ENCODE measurements around the gene TRIM26. TPM values are rescaled to one million over a fixed set of nuclear protein-coding genes. Genes with fewer than 3 reads are reported as not detected.

Gene TRIM26
- total and polyA plus RNA-seq, 2 of the 8 experiments (the other 6 are each of a cell fraction or from before 2014, with no cell fraction given) = 21.5 to 32.3 TPM

DNA sequence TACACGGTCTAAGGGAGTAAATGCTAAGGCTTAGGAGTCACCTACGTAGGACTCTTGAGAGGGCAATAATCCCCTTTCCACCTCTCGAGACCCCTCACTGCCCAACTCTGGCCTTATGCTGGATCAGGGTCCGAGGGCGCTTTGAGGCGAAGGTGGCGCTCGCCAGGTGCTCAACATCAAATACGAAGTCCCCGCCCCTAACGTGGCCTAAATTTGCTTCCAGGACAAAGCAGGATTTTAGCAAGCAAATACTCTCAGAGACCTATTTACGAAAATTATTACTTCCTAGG lies 406 bp upstream of the TRIM26 start:
- H3K14ac ChIP-seq (ENCODE audit: insufficient read length) = no peak overlapping the region
- H3K27ac ChIP-seq (ENCODE audit: low read depth, low read length) = peak overlapping the region; percentile 65; the same call in 1 of the 2 replicates
- H4K8ac ChIP-seq (ENCODE audit: extremely low read depth, insufficient read depth, low read length) = peak overlapping the region; percentile 88; the same call in 1 of the 2 replicates
- no peak for FAIRE-seq
- H3K23ac ChIP-seq (ENCODE audit: insufficient read length) = no peak overlapping the region
- H3K4me2 ChIP-seq (ENCODE audit: insufficient read depth in 1 of 2, low read depth in 2 of 2, low read length in 2 of 2) = peak overlapping the region; percentile 80 to 86
- H3K4ac ChIP-seq (replicated peaks; ENCODE audit: insufficient read length, low read depth, low read length) = peak overlapping the region; percentile 36
- peak overlapping the region; percentile 75; the same call in 1 of the 2 replicates for H2BK12ac ChIP-seq (ENCODE audit: low read depth, low read length)
- 6% methylated on average over 12 of the region's 12 CpGs; no CpG with 5 or more reads in 1 of the 2 experiments for WGBS, 2 experiments (ENCODE audit: extremely low coverage in 1 of 2, insufficient coverage in 1 of 2, insufficient read length in 1 of 2, insufficient replicate concordance in 2 of 2, low coverage in 1 of 2, low lambda C conversion rate in 2 of 2, missing lambda C conversion rate in 1 of 2)
- ChIA-PET CTCF (ENCODE audit: partially characterized antibody) (interaction anchor here (0.6 to 1.6 kb wide), 5 partner anchors 14 to 1211 kb away, joined by 3 to 4 read pairs (median 3); no protein-coding TSS in a partner anchor), POLR2A (ENCODE audit: partially characterized antibody) (interaction anchor here (0.8 to 2.1 kb wide), 12 partner anchors 13 to 588 kb away, joined by 3 to 17 read pairs (median 4); partner anchors contain the start of genes PPP1R11 and TRIM39)
- peaks cover 2 to 7% (median 5%) of the 10 kb centered on the region in 4 experiments; a peak in 4 of 7 replicates for H3K4me1 ChIP-seq (replicated peaks in 1 of 4; ENCODE audit: control insufficient read depth in 3 of 4, insufficient read depth in 4 of 4, low read length in 3 of 4)
- peak overlapping the region; percentile 6 for H2BK120ac ChIP-seq (replicated peaks; ENCODE audit: low read depth, low read length)
- peak overlapping the region; percentile 92; the same call in 1 of the 2 replicates for H2BK15ac ChIP-seq (ENCODE audit: low read length)
- peak overlapping the region; percentile 27 for H4K5ac ChIP-seq (ENCODE audit: insufficient read length, low read depth, low read length)
- H2BK20ac ChIP-seq (ENCODE audit: low read length) = 0 out of 2 replicates have a peak overlapping the region, but pooled peaks have one; percentile 61
- no peak overlapping the region for H2AK5ac ChIP-seq (ENCODE audit: low read depth, low read length)
- peak overlapping the region; percentile 92 for H4K91ac ChIP-seq (replicated peaks; ENCODE audit: insufficient read length, low read length)
- peak overlapping the region; percentile 9 for H3K56ac ChIP-seq (replicated peaks; ENCODE audit: insufficient read length, low read depth, low read length)
- H3K9ac ChIP-seq (replicated peaks in 1 of 4; ENCODE audit: extremely low read depth in 1 of 4, low read depth in 3 of 4, low read length in 3 of 4) = peak overlapping the region in 3 of 4 experiments; percentile 59 to 87 (median 65); a peak in 5 of 7 replicates
- TF ChIP-seq HDAC2 (IDR thresholded peaks at IDR 0.05; ENCODE audit: borderline replicate concordance in 1 of 2, low read depth in 2 of 2, low read length in 2 of 2) = no peak
- TF ChIP-seq, protein P1, sequence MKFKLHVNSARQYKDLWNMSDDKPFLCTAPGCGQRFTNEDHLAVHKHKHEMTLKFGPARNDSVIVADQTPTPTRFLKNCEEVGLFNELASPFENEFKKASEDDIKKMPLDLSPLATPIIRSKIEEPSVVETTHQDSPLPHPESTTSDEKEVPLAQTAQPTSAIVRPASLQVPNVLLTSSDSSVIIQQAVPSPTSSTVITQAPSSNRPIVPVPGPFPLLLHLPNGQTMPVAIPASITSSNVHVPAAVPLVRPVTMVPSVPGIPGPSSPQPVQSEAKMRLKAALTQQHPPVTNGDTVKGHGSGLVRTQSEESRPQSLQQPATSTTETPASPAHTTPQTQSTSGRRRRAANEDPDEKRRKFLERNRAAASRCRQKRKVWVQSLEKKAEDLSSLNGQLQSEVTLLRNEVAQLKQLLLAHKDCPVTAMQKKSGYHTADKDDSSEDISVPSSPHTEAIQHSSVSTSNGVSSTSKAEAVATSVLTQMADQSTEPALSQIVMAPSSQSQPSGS (IDR thresholded peaks at IDR 0.05; ENCODE audit: low read length) = peak; percentile 34; the same call in 1 of the 2 replicates
- TF ChIP-seq, protein P2, sequence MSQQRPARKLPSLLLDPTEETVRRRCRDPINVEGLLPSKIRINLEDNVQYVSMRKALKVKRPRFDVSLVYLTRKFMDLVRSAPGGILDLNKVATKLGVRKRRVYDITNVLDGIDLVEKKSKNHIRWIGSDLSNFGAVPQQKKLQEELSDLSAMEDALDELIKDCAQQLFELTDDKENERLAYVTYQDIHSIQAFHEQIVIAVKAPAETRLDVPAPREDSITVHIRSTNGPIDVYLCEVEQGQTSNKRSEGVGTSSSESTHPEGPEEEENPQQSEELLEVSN (IDR thresholded peaks at IDR 0.05) = peak; percentile 81
- TF ChIP-seq RFX5 (IDR thresholded peaks at IDR 0.05; ENCODE audit: borderline replicate concordance, low read depth, low read length) = no peak
- TF ChIP-seq SP1 (IDR thresholded peaks at IDR 0.05; ENCODE audit: low read depth, low read length) = no peak
- TF ChIP-seq, protein P3, sequence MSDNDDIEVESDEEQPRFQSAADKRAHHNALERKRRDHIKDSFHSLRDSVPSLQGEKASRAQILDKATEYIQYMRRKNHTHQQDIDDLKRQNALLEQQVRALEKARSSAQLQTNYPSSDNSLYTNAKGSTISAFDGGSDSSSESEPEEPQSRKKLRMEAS (IDR thresholded peaks at IDR 0.05) = peak; percentile 64; the same call in 1 of the 2 replicates
- no peak for TF ChIP-seq GTF2F1 (IDR thresholded peaks at IDR 0.05; ENCODE audit: borderline replicate concordance, low read depth, low read length)
- peak; percentile 52 for TF ChIP-seq KDM4A (IDR thresholded peaks at IDR 0.05; ENCODE audit: low read depth, low read length, severe bottlenecking)
- peak; percentile 50 for TF ChIP-seq ASH2L (IDR thresholded peaks at IDR 0.05; ENCODE audit: low read length)
- H3K4me3 ChIP-seq (ENCODE audit: extremely low read depth in 1 of 4, insufficient read depth in 2 of 4, low read depth in 3 of 4, low read length in 4 of 4) = peak overlapping the region; percentile 57 to 97 (median 94)
- DNase-seq (ENCODE audit: low read depth in 1 of 2, low spot score in 2 of 2) = no peak
- peaks cover 0 to 8% of the 10 kb centered on the region in 2 experiments for H4K20me1 ChIP-seq (replicated peaks in 1 of 2; ENCODE audit: control insufficient read depth in 1 of 2, insufficient read depth in 2 of 2, low read length in 2 of 2)
- H3K79me2 ChIP-seq (ENCODE audit: control insufficient read depth in 1 of 2, insufficient read depth in 2 of 2, low read length in 2 of 2) = peaks cover 0 to 36% of the 10 kb centered on the region in 2 experiments; a peak in 3 of 4 replicates
- H3K36me3 ChIP-seq (ENCODE audit: control insufficient read depth in 2 of 4, insufficient read depth in 4 of 4, low read length in 3 of 4) = no peaks in the 10 kb centered on the region
- H2BK5ac ChIP-seq (ENCODE audit: low read depth, low read length) = peak overlapping the region; percentile 63; the same call in 1 of the 2 replicates
- H3K23me2 ChIP-seq (ENCODE audit: low read depth, low read length) = peaks cover 16% of the 10 kb centered on the region
- peak overlapping the region; percentile 97; the same call in 1 of the 2 replicates for H3K18ac ChIP-seq (ENCODE audit: extremely low read depth, low read length)
- no peaks in the 10 kb centered on the region for H3K9me3 ChIP-seq (ENCODE audit: insufficient read depth in 2 of 2, low read depth in 1 of 2, low read length in 1 of 2)
- H3K79me1 ChIP-seq (ENCODE audit: low read depth, low read length) = peaks cover 12% of the 10 kb centered on the region; the same call in 1 of the 2 replicates
- no peaks in the 10 kb centered on the region; a peak in 1 of 7 replicates for H3K27me3 ChIP-seq (replicated peaks in 1 of 4; ENCODE audit: control insufficient read depth in 3 of 4, extremely low read depth in 1 of 4, insufficient read depth in 3 of 4, low read length in 3 of 4)
- 0 out of 2 replicates have a peak overlapping the region, but pooled peaks have one; percentile 14 for H2AFZ ChIP-seq (ENCODE audit: low read length)
